Measurements from ENCODE around the gene NEK6. TPM values are rescaled to one million over a fixed set of nuclear protein-coding genes. Genes with fewer than 3 reads are reported as not detected.

NEK6 gene
- total and polyA plus RNA-seq, 9 of the 15 experiments (the other 6 are each of a cell fraction or from before 2014, with no cell fraction given): 3.1 to 19.0 (median 8.4) TPM

- TF ChIP-seq ZNF609 (CRISPR knock-in tag; IDR thresholded peaks at IDR 0.05; ENCODE audit: borderline replicate concordance) (no peak), ZNF395 (CRISPR knock-in tag; IDR thresholded peaks at IDR 0.05) (no peak), GTF2B (IDR thresholded peaks at IDR 0.05; ENCODE audit: extremely low read depth, insufficient read length) (no peak), JUN (IDR thresholded peaks at IDR 0.05; ENCODE audit: borderline replicate concordance, low read depth, low read length) (no peak; the same call in 1 of the 2 replicates), JUN (CRISPR knock-in tag; IDR thresholded peaks at IDR 0.05; ENCODE audit: borderline replicate concordance) (no peak), U2AF1 (optimal IDR thresholded peaks at IDR 0.05; ENCODE audit: low read depth, low read length) (no peak), E2F1 (CRISPR knock-in tag; IDR thresholded peaks at IDR 0.05) (no peak)
Observed at GRCh38 chr9:124259158-124259808, 1.5 kb downstream of the NEK6 start (continued).

Measured in K562 (cell line).